Left colon (tissue), 2 donors: Measurements from ENCODE around the gene OIP5. TPM values are rescaled to one million over a fixed set of nuclear protein-coding genes. Genes with fewer than 3 reads are reported as not detected.
A peak's percentile ranks its signal among the peaks of the same experiment; 100 is the strongest.
"Not testable (repeated sequence)": the region's sequence is repeated elsewhere in the genome, so short reads cannot be mapped to it uniquely, and the experiment has no call there.

Experiments
- ATAC-seq: fragments of 200-7000 bp; cut with Tn5 transposase; one replicate; pipeline ENCODE4 v1.9.1; 2020; ENCODE audit warnings: mild to moderate bottlenecking, moderate library complexity
- DNase-seq, 2 donors: peaks; one replicate each; pipeline ENCODE4 v3.0.0-alpha.2; 2020
- intact Hi-C, 2 donors: fragments of 100-400 bp; cut with DNase I in 1 of 2; cut with micrococcal nuclease in 1 of 2; formaldehyde crosslinking; loops; one replicate each; pipeline versions ENCODE4 v1.11.2 to v1.14.0; 2022; cut with DNase I, micrococcal nuclease
- long read RNA-seq: library from polyadenylated mRNA; unstranded; transcript quantifications from one replicate; pipeline ENCODE4 v2.0.0, GENCODE V29; 2021
- total RNA-seq, 2 donors: library from RNA; stranded (reverse); fragmentation: NEBNext Ultra II Directional; extraction: Animal tissue kit (Norgen Biotek cat#: 25700); gene quantifications; one replicate each; pipeline ENCODE4 v1.2.1, GENCODE V29; 2021
- donor health status: DM: no; HTN: no; CAD: no.
- donor health status: DM: yes; HTN: yes; CAD: no.

Gene OIP5
- 1 to 10 TPM; 1.5 to 4.5 TPM for total RNA-seq
- long read RNA-seq, partial matches to known transcripts, result 2 of 6 reads
- long read RNA-seq, other reads (novel, unspliced or antisense), result 2 of 6 reads

GRCh38 chr15:41332194-41333025 lies at the start of gene OIP5, which contains the start of gene NUSAP1:
Gene OIP5 (minus strand): TSS chr15:41332591. CDS start chr15:41332561, 30 bp downstream.
Gene NUSAP1 (plus strand): TSS chr15:41332881. CDS start chr15:41332958, 77 bp downstream.
- DNase-seq, result peak; percentile 98 to 99
- peak; percentile 94 for ATAC-seq
- intact Hi-C loops, result no loop called here

DNA sequence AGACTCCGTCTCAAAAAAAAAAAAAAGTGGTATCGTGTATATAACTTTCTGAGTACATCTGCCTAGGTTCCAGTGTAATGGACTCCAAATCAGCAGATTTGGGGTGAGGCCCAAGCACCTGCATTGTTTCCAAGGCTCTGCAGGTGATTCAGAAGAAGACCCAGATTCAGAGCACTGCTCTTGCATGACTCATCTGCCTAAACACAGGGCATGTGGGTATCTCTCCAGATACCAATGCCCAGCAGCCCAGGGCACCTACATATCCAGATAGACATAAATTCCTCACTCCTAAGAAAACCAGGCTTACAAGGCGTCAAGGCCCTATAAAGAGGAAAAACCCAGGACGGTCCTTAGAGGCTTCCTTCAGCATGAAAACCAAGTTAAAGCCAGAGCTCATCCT lies 45.6 kb upstream of the OIP5 start:
- no peak for ATAC-seq
- intact Hi-C loops, result no loop called here
- no peak for DNase-seq

GRCh38 chr15:41367418-41367817 lies 35.0 kb upstream of the OIP5 start:
- no peak for ATAC-seq
- intact Hi-C loops, result no loop called here

DNA sequence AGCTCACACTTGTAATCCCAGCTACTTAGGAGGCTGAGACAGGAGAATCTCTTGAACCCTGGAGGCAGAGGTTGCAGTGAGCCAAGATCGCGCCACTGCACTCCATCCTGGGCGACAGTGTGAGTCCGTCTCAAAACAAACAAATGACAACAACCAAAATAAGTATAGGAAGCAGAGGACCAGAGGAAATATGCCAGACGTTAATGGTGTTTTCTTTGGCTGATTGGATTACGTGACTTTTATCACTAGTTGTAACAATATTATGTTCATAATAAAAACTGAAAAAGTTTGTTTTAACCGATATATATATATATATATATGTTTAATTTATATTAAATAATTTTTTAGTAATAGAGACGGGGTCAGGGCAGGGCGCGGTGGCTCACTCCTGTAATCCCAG lies 22.0 kb upstream of the OIP5 start:
- ATAC-seq, result no peak

More at GRCh38 chr15:41367418-41367817, 35.0 kb upstream of the OIP5 start:
- DNase-seq, result no peak

DNA sequence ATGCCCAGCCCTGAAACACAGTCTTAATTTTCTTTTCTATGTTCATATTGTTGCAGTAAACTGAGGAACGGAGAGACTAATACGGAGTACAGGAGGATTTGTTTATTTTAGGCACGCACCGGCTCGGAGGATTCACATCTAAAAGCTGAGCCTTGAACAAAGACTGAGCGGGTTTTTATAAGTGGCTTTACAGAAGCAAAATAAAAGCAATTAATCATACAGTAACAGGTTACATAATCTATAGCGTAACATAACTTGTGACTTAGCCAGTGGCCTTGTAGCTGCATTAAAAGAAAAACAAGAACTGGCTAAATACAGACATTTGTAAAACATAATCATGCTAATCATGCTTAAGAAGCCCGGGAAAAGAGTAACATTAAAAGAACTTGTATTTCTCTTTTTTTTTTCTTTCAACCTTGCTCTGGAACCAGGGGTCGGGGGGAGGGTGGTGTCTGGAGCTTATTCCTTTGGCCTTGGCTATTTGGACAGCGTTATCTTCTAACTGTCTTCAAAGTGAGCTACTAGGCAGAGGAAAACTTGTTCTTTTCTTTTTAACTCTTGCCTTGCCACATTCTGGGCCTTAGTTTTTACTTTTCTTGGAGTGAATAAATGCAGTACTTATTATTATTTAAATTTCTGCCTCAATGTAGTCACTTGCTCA lies 17.8 kb upstream of the OIP5 start:
- intact Hi-C loops, result no loop called here
- DNase-seq, result no peak
- no peak for ATAC-seq

More for the DNA sequence above, 22.0 kb upstream of the OIP5 start:
- intact Hi-C loops, result no loop called here
- DNase-seq, result no peak

DNA sequence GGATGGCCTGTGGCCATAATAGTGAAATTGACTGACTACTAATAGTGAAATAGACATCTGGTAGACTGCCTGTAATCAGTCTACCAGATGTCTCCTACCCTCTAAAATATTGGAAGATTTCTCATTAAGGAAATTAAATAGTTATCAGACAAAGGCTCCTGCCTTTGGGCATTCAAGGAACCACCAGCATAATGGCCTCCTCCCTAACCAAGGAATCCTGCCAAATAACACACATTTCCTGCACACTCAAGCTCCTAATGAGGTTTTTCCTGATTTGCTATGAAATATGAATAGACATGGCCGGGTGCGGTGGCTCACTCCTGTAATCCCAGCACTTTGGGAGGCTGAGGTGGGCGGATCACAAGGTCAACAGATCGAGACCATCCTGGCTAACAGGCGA lies 14.8 kb upstream of the OIP5 start:
- intact Hi-C loops, result no loop called here
- ATAC-seq (no peak), DNase-seq (no peak)

DNA sequence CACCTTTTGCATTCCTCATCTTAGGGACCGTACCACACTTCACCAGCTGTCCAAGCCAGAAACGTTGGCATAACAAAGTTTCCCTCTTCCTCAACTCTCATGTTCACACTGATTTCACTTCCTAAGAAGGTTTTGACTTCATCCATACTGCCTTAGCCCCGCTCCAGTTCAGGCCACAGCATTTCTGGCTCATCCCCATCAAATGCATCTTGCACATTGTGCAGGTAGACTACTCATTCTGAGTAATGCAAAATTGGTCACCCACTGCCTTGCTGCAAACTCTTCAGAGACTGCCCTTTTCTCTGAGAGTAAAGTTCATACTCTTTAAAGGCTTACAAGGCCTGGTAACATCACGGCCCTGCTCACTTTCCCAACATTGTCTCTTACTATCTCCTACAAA lies 9.1 kb upstream of the OIP5 start:
- DNase-seq, result no peak
- intact Hi-C loops, result no loop called here
- no peak for ATAC-seq

GRCh38 chr15:41340189-41340695 lies 7.9 kb upstream of the OIP5 start:
- intact Hi-C loops, result no loop called here
- DNase-seq (no peak), ATAC-seq (no peak)

DNA sequence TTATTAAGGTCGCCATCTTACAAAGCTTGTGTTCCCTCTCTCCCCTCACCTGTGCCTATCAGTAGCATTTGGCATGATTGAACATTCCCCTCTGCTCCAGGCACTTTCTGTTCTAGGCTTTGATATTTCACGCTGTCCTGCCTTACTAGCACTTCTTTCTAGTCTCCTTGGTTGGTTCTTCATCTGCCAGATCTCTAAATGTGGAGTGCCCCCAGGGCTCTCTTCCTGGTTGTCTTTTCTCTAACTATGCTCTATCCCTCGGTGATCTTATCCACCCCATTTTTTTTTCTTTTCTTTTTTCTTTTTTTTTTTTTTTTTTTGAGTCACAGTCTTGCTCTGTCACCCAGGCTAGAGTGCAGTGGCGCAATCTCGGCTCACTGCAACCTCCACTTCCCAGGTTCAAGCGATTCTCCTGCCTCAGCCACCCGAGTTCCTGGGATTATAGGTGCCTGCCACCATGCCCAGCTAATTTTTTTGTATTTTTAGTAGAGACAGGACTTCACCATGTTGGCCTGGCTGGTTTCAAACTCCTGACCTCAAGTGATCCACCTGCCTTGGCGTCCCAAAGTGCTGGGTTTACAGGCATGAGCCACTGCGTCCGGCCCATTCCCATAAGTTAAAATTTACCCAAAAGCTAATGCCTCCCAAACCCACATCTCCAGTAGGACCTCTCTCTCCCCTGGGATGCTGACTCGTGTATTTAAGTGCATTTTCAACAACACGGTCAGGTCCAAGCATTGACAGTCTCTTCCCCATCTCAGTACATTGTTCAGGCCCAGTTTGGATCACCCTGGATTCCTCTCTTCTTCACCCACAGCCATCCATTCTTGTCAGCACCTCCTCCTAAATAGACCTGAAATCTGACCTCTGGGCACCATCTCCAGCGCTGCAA lies 5.5 kb upstream of the OIP5 start:
- DNase-seq, result no peak
- intact Hi-C loops, result no loop called here
- ATAC-seq, result no peak

DNA sequence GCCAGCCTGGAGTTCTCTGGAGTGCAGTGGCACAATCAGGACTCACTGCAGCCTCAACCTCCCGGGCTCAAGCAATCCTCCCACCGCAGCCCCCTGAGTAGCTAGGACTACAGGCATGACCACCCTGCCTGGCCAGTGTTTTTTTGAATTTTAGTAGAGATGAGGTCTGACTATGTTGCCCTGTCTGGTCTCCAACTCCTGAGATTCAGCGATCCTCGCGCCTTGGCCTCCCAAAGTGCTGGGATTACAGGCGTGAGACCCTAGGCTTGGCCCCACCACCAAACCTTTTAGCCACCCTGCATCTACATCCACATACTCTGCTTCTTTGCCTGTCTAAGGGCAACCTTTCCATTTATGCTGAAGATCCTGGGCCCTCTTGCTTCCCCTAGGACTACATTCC lies 4.7 kb upstream of the OIP5 start:
- ATAC-seq, result no peak
- no peak for DNase-seq
- intact Hi-C loops, result no loop called here

- intact Hi-C loops, result no loop called here
- ATAC-seq (no peak), DNase-seq (no peak)
These were observed 4.2 kb upstream of the OIP5 start for GRCh38 chr15:41336549-41336948.

DNA sequence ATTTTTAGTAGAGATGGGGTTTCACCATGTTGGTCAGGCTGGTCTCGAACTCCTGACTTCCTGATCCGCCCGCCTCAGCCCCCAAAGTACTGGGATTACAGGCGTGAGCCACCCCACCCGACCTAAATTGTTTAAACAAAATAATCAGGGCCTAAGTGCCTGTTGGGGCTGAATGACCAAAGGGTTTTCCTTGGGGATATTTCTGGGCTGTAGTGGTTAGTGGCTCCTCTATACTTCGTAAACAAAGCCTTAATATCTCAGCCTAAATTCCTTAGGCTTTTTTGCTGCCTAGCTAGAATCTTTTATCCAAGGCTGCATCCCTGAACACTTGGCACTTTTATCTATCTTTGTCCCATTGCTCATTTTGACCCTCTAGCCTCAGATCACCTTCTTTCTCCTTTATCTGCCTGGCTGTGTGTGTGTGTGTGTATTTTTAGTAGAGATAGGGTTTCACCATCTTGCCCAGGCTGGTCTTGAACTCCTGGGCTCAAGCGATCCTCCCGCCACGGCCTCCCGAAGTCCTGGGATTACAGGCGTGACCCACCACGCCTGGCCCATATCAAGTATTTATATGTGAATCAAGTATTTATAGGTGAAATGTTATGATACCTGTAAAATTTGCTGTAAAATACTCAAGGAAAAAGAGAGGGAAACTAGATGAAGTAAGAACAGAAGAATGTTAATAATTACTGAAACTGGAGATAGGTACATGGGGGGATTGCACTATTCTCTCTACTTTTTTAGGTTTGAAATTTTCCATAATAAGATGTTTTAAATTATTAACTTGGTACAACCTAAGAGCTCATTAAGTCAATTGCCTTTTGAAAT lies 2.1 kb upstream of the OIP5 start:
- no peak for DNase-seq
- no peak for ATAC-seq
- intact Hi-C loops, result no loop called here

- ATAC-seq, result peak; percentile 13
- no peak for DNase-seq
- intact Hi-C loops, result no loop called here
These were observed 703 bp upstream of the OIP5 start for GRCh38 chr15:41333026-41333562.

GRCh38 chr15:41331833-41332193 lies 578 bp downstream of the OIP5 start:
- intact Hi-C loops, result no loop called here
- peak; percentile 56 to 77 for DNase-seq
- peak; percentile 68 for ATAC-seq

DNA sequence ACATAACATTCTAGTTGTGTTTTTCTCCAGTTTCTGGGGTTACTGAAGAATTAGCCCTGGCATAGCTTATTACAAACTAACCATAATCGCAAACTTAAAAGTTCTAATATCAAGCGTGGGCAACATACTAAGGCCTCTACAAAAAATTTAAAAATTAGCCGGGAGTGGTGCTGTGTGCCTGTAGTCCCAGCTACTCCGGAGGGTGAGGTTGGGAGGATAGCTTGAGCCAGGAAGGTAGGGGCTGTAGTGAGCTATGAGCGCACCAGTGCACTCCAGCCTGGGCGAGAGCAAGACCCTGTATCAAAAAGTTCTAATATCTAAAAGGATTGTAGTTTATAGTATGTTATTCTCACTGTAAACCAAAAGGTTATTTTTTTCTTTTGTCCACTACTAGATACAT lies 1.1 kb downstream of the OIP5 start:
- intact Hi-C loops, result no loop called here
- DNase-seq (no peak), ATAC-seq (no peak)

DNA sequence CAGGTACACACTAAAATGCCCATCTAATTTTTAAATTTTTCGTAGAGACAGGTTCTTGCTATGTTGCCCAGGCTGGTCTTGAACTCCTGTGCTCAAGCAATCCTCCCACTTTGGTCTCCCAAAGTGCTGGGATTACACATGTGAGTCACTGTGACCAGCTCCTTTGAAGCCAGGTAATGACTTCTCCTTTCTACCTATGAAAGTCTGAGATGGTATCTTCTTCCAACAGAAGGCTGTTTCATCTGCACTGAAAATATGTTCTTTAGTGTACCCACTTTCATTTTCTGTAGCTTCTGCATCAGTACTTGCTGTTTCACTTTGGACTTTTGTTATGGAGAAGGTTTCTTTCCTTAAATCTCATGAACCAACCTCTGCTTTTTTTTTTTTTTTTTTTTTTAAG lies 8.8 kb downstream of the OIP5 start:
- intact Hi-C loops, result no loop called here
- ATAC-seq, result no peak

DNA sequence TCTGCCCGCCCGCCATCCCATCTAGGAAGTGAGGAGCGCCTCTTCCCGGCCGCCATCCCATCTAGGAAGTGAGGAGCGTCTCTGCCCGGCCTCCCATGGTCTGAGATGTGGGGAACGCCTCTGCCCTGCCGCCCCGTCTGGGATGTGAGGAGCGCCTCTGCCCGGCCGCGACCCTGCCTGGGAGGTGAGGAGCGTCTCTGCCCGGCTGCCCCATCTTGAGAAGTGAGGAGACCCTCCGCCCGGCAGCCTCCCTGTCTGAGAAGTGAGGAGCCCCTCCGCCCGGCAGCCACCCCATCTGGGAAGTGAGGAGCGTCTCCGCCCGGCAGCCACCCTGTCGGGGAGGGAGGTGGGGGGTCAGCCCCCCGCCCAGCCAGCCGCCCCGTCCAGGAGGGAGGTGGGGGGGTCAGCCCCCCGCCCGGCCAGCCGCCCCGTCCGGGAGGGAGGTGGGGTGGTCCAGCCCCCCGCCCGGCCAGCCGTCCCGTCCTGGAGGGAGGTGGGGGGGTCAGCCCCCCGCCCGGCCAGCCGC lies 11.5 kb downstream of the OIP5 start:
- DNase-seq, ATAC-seq, intact Hi-C loops: not testable (repeated sequence)

More for the DNA sequence above, 8.8 kb downstream of the OIP5 start:
- no peak for DNase-seq
